ENCODE results near the gene ACSS1. TPM values are rescaled to one million over a fixed set of nuclear protein-coding genes. Genes with fewer than 3 reads are reported as not detected.
A peak's percentile ranks its signal among the peaks of the same experiment; 100 is the strongest.

ACSS1 gene
- total and polyA plus RNA-seq, 8 donors, result 7.0 to 135 (median 35.8) TPM

GRCh38 chr20:25033924-25034300 is 24.0 kb downstream of the ACSS1 start:
- 22 to 36% (median 30%) methylated on average over 3 of the region's 3 CpGs for WGBS, 5 donors

DNA sequence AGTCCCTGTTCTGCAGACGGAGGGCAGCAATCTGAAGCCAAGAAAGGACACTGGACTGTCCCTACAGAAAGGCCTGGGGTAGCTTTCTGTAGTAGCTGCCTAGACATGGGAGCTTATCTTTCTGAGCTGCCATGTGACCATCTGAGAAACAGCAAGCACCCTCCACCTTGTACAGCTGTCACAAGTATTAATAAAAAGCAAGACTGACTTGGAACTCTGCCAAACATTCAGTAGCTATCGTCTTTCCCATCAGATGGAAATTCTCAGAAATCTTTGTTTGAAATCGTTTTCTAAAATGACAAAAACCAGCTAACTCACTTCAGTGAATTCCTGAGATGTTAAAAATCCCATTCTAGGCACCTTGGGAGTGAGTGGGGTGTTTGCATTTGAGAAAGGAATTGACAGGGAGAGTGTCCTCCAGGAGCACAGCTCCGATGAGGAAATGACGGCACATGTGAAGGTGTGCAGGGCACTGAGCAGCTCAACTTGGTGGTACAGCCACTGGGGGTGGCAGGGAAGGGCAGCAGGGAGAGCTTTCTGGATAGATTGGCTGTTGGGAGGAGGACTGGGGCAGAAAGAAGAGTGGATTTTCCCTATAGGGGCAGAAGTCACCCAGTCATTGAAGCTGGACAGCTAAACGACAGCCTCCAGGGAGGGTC is 24.5 kb downstream of the ACSS1 start:
- peak overlapping the region; percentile 71 to 84 (median 77) for H3K27ac ChIP-seq
- H3K9me3 ChIP-seq, result no peaks in the 10 kb centered on the region
- WGBS, 5 donors, result 27 to 38% (median 31%) methylated on average over 6 of the region's 6 CpGs
- H3K36me3 ChIP-seq, result peaks cover 0 to 24% (median 21%) of the 10 kb centered on the region in 4 donors
- intact Hi-C loops (cut with DNase I; ENCODE audit: low total_unique reads), result no loop called here
- TF ChIP-seq POLR2A (IDR thresholded peaks at IDR 0.05), result no peak
- no peak for TF ChIP-seq EP300 (IDR thresholded peaks at IDR 0.05)
- TF ChIP-seq POLR2AphosphoS5 (IDR thresholded peaks at IDR 0.05), result no peak
- no peak for TF ChIP-seq CTCF (IDR thresholded peaks at IDR 0.05)
- H3K4me3 ChIP-seq, result peak overlapping the region in 1 of 4 donors; percentile 2
- DNase-seq, result peak in 1 of 2 donors; percentile 60
- H3K27me3 ChIP-seq, result no peaks in the 10 kb centered on the region
- peaks cover 61 to 82% (median 70%) of the 10 kb centered on the region in 4 donors for H3K4me1 ChIP-seq

More at GRCh38 chr20:25033924-25034300, 24.0 kb downstream of the ACSS1 start:
- peak overlapping the region; percentile 71 to 84 (median 77) for H3K27ac ChIP-seq
- H3K4me1 ChIP-seq, result peaks cover 66 to 87% (median 75%) of the 10 kb centered on the region in 4 donors
- TF ChIP-seq EP300 (IDR thresholded peaks at IDR 0.05) (no peak), POLR2A (IDR thresholded peaks at IDR 0.05) (no peak), POLR2AphosphoS5 (IDR thresholded peaks at IDR 0.05) (no peak), CTCF (IDR thresholded peaks at IDR 0.05) (no peak)
- no peaks in the 10 kb centered on the region for H3K9me3 ChIP-seq
- intact Hi-C loops (cut with DNase I; ENCODE audit: low total_unique reads), result no loop called here
- H3K27me3 ChIP-seq, result no peaks in the 10 kb centered on the region
- H3K4me3 ChIP-seq, result no peak overlapping the region
- peaks cover 0 to 19% (median 18%) of the 10 kb centered on the region in 4 donors for H3K36me3 ChIP-seq
- peak in 1 of 2 donors; percentile 39 for DNase-seq

DNA sequence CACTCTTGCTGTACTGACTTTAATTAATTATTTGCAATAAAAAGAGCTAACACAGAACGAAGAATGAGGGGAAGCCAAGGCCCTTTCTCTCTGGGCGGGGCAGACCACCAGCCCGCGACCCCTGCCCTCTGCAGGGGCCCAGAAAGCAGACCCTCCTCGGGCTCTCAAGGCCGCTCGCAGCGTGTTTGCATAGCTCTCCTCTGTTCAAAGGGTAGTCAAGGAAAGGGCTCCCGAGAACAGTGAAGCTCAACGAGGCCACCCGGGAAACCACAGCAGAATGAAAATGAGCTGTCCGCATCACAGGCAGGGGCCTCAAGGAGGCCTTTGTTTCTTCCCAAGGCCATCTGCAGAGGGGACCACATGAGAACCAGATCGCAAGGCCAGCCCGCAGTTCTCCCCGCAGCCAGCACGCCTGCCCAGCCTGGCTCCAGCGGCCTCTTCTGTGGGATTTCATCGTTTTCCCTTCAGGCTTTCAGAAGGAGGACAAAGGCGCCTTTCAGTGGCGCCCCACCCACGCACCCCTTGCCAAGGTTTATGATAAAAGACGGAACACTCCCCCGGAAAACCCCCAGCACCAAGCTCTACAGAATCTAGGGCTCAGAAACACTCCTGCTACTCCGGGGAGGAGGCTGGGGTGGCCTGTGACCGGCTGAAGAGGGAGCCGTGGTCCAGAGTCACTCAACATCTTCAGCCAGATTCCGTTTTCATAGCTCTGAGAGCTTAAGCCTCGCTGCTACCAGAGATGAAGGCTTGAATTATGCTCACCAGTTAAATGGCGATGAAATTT is 25.3 kb downstream of the ACSS1 start:
- Histone ChIP-seq H3K9me3 (no peaks in the 10 kb centered on the region), H3K36me3 (peaks cover 0 to 27% (median 25%) of the 10 kb centered on the region in 4 donors), H3K27ac (peak overlapping the region; percentile 68 to 84 (median 77)), H3K27me3 (no peaks in the 10 kb centered on the region), H3K4me1 (peaks cover 54 to 75% (median 63%) of the 10 kb centered on the region in 4 donors), H3K4me3 (peak overlapping the region in 1 of 4 donors; percentile 2)
- peak; percentile 71 to 89 for DNase-seq
- 28 to 49% (median 38%) methylated on average over 28 to 29 of the region's 29 CpGs for WGBS, 5 donors
- intact Hi-C loops (cut with DNase I; ENCODE audit: low total_unique reads), result no loop called here
- TF ChIP-seq POLR2A (IDR thresholded peaks at IDR 0.05) (no peak), POLR2AphosphoS5 (IDR thresholded peaks at IDR 0.05) (peak in 1 of 3 donors; percentile 36), CTCF (IDR thresholded peaks at IDR 0.05) (no peak), EP300 (IDR thresholded peaks at IDR 0.05) (no peak)

GRCh38 chr20:25032065-25032477 is 25.9 kb downstream of the ACSS1 start:
- Histone ChIP-seq H3K4me3 (no peak overlapping the region), H3K27ac (peak overlapping the region; percentile 1 to 84 (median 77)), H3K4me1 (peaks cover 48 to 69% (median 57%) of the 10 kb centered on the region in 4 donors), H3K27me3 (no peaks in the 10 kb centered on the region), H3K9me3 (no peaks in the 10 kb centered on the region), H3K36me3 (peaks cover 0 to 27% (median 25%) of the 10 kb centered on the region in 4 donors)
- 87 to 98% (median 92%) methylated on average over 16 of the region's 16 CpGs for WGBS, 5 donors
- DNase-seq, result peak in 1 of 2 donors; percentile 51
- intact Hi-C loops (cut with DNase I; ENCODE audit: low total_unique reads), result no loop called here
- TF ChIP-seq CTCF (IDR thresholded peaks at IDR 0.05) (no peak), POLR2AphosphoS5 (IDR thresholded peaks at IDR 0.05) (no peak), EP300 (IDR thresholded peaks at IDR 0.05) (no peak), POLR2A (IDR thresholded peaks at IDR 0.05) (no peak)

All from stomach (tissue), 9 donors.